Hypothalamus (tissue), 51 donors: ENCODE results near the gene MCMBP.
A peak's percentile ranks its signal among the peaks of the same experiment; 100 is the strongest.
"Not testable (repeated sequence)": the region's sequence is repeated elsewhere in the genome, so short reads cannot be mapped to it uniquely, and the experiment has no call there.

Experiments used
- DNase-seq, 51 donors: peaks; one replicate each; lab custom pipeline; 2025; lab: John Stamatoyannopoulos, UW

MCMBP gene, protein sequence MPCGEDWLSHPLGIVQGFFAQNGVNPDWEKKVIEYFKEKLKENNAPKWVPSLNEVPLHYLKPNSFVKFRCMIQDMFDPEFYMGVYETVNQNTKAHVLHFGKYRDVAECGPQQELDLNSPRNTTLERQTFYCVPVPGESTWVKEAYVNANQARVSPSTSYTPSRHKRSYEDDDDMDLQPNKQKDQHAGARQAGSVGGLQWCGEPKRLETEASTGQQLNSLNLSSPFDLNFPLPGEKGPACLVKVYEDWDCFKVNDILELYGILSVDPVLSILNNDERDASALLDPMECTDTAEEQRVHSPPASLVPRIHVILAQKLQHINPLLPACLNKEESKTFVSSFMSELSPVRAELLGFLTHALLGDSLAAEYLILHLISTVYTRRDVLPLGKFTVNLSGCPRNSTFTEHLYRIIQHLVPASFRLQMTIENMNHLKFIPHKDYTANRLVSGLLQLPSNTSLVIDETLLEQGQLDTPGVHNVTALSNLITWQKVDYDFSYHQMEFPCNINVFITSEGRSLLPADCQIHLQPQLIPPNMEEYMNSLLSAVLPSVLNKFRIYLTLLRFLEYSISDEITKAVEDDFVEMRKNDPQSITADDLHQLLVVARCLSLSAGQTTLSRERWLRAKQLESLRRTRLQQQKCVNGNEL

GRCh38 chr10:119872610-119872859 is at the start of gene MCMBP:
Gene MCMBP (minus strand): TSS chr10:119872843. CDS start chr10:119872584, 259 bp downstream.
- peak in 1 of 51 donors; percentile 39 for DNase-seq

GRCh38 chr10:119919826-119920225 is 47.2 kb upstream of the MCMBP start:
- no peak for DNase-seq

- DNase-seq: no peak
These were observed 46.6 kb upstream of the MCMBP start for GRCh38 chr10:119919271-119919670.

GRCh38 chr10:119917777-119918176 is 45.1 kb upstream of the MCMBP start:
- no peak for DNase-seq

DNA sequence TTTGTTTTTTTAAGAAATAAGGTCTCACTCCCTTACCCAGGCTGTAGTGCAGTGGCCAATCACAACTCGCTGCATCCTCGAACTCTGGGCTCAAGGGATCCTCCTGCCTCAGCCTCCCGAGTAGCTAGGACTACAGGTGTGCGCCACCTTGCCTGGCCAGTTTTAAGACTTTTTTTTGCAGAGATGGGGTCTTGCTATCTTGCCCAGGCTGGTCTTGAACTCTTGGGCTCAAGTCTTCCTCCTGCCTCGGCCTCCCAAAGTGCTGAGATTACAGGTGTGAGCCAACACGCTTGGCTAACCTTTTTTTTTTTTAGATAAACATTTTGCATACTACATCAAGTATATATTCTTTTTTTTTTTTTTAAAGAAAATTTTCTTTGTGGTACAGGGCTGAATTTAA is 38.0 kb upstream of the MCMBP start:
- no peak for DNase-seq

- no peak for DNase-seq
These were observed 35.5 kb upstream of the MCMBP start for GRCh38 chr10:119908166-119908565.

GRCh38 chr10:119907695-119908094 is 35.1 kb upstream of the MCMBP start:
- DNase-seq: not testable (repeated sequence)

DNA sequence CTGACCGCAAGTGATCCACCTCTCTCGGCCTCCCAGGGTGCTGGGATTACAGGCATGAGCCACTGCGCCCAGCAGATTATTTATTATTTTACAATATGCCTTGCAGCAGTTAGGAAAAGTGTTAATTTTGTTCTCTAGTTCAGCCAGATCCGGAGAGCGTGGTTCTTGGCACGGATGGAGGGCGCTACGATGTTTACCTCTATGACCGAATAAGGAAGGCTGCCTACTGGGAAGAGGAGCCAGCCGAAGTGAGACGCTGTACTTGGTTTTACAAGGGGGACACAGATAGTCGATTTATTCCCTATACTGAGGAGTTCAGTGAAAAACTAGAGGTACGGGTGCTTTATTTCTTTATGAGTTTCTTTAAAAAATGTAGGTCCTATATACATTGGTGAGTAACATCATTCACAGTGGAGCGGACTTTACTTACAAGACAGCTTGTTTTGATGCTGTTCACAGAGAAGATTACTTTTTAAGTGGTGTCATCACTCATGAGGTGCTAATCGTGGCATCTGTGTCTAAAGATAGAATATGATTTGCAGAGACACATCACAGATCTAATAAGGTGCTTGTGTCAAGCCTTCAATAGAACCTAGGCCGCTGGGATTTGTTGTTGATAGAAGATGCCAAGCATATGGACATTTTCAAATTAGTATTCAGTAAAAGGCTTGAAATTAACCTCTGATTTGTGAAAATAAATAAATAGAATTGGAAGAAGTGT is 31.5 kb upstream of the MCMBP start:
- no peak for DNase-seq

- DNase-seq: no peak
These were observed 25.9 kb upstream of the MCMBP start for GRCh38 chr10:119898577-119898976.

GRCh38 chr10:119896937-119897770 is 24.5 kb upstream of the MCMBP start:
- DNase-seq: peak in 20 of 51 donors; percentile 3 to 43 (median 10)

DNA sequence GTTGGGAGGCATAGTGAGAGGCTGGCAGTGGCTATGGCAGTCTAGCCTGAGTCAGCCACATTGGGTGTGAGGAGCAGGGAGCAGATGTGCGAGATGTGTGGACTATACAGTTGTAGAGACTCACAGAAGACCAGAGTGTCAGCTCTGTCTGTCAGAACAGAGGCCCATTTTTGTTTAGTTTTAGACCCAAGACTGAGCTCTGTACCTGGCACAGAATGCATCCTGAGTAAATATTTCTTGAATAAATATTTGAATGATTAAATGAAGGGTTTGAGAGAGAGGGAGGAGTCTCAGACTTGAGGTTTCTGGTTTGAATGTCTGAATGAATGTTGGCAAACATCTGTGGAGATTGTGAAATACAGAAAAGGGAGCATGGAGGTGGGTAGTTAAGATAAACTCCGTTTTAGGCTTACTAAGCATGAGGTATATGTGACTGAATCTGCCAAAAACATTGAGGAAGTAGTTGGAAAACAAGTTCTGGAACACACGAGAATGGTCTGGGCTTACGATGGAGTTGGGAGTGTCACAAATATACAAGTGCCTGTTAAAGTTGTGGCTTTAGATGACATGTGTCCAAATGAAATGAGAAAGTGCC is 23.5 kb upstream of the MCMBP start:
- DNase-seq: no peak

DNA sequence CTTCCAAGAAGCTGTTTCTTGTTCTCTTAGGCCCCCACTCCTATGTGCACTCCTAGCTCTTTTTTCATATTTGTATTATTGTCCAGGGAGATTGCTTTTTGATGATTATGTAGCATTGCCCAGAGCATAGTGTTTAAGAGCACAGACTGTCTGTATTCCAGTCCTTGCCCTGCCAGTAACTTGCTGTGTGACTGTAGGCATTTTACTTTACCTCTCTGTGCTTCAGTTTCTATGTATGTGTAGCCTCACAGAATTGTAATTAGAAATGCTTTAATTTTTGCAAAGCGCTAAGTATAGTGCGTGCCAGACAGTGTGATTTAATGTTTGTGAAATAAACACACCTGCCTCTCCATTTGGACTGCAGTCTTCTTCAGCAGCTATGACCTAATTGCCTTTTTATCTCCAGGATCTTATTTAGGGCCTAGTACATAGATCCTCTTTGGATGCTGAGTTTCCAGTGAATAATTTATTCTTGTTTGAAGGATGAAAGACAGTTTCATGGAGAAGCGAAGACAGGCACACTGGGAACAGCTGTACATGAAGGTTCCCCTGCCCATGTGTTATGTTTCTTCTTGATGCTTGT is 21.3 kb upstream of the MCMBP start:
- no peak for DNase-seq

GRCh38 chr10:119893074-119893473 is 20.4 kb upstream of the MCMBP start:
- DNase-seq: peak in 1 of 51 donors; percentile 35

DNA sequence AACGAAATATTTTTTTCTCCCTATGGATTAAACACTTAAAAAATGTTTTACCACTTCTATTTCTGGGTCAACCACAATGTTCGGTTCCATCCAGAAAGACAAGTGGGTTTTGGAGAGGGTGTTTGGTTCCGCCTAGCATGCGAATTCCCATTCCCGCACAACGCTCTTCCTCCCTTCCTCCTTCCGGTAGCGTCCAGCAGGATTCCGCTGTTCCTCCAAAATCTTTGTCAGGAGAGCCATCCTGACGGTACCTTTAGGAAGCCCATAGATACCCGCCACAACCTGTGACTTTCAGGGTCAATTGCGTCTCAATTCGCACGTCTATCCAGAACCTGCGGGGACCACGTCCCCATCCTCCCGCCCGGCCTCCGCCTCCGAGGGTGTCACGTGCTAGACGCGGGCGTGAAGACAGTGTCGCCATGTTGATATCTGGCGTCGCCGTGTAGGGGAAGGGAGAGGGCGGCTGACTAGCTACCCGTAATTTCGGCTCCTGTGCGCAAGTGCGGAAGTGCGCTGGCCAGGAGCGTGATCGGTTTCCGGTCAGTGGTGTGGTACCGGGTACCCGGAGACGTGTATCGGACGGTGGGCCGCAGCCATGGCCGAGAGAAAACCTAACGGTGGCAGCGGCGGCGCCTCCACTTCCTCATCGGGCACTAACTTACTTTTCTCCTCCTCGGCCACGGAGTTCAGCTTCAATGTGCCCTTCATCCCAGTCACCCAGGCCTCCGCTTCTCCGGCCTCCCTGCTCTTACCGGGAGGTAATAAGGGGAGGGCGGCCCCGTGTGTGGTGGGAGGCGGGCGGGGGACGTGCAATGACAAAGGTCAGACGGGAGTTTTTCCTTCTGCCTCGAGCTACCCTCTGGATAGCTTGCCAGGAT is 19.8 kb upstream of the MCMBP start, which contains the start of gene SEC23IP:
Gene SEC23IP (plus strand): TSS at position 543 of the 878 bp plus-strand sequence. CDS start 53 bp downstream, at position 596.
- DNase-seq: peak; percentile 88 to 100 (median 97)

- peak in 2 of 51 donors; percentile 4 to 14 for DNase-seq
These were observed 19.2 kb upstream of the MCMBP start for GRCh38 chr10:119891849-119892187.

- not testable (repeated sequence) for DNase-seq
These were observed 17.7 kb upstream of the MCMBP start for GRCh38 chr10:119890307-119890706.

DNA sequence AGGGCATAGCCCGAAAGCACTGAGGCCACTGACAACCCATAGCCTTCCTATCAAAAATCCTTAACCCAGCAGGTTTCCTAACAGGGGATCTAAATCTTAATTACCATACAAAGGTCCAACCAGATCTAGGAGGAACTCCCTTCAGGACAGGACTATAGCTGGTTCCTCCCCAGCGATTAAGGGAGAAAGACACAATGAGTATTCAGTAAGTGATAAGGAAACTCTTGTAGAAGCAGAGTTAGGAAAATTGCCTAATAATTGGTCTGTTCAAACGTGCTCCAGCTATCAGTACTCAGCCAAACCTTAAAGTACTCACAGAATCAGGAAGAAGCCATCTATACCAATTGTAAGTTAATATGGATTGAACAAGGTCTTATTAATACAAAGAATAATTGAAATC is 16.6 kb upstream of the MCMBP start:
- not testable (repeated sequence) for DNase-seq

- not testable (repeated sequence) for DNase-seq
These were observed 16.1 kb upstream of the MCMBP start for GRCh38 chr10:119888715-119889114.

GRCh38 chr10:119886070-119886469 is 13.4 kb upstream of the MCMBP start:
- not testable (repeated sequence) for DNase-seq
